Measurements from ENCODE around the gene BMP8B. TPM values are rescaled to one million over a fixed set of nuclear protein-coding genes. Genes with fewer than 3 reads are reported as not detected.

Gene BMP8B
- total and polyA plus RNA-seq, 2 donors (not counting 1 experiment from before 2014, with no cell fraction given) = 0.01 TPM; not detected in 1

- no peak for DNase-seq (ENCODE audit: low read depth in 2 of 2)
- Histone ChIP-seq H3K27me3 (ENCODE audit: control insufficient read depth, insufficient read depth, low read length) (peaks cover 32% of the 10 kb centered on the region), H3K4me2 (ENCODE audit: extremely low read depth, insufficient read depth, low read length) (no peak overlapping the region)
Measured at GRCh38 chr1:39717809-39718208, 70.9 kb downstream of the BMP8B start.

GRCh38 chr1:39713557-39713956, 75.1 kb downstream of the BMP8B start:
- Histone ChIP-seq H3K36me3 (ENCODE audit: control insufficient read depth, insufficient read depth, low read length) (no peaks in the 10 kb centered on the region), H3K4me2 (ENCODE audit: extremely low read depth, insufficient read depth, low read length) (no peak overlapping the region), H3K4me3 (replicated peaks in 1 of 4; ENCODE audit: control extremely low read depth in 1 of 4, insufficient read depth in 1 of 4, low read depth in 3 of 4, low read length in 4 of 4) (no peak overlapping the region), H2AFZ (ENCODE audit: low read length) (no peak overlapping the region), H3K79me2 (ENCODE audit: control insufficient read depth, insufficient read depth, low read length) (no peaks in the 10 kb centered on the region), H3K4me1 (ENCODE audit: control insufficient read depth, extremely low read depth, insufficient read depth, low read length) (no peaks in the 10 kb centered on the region), H3K27ac (ENCODE audit: insufficient read depth, low read length) (no peak overlapping the region), H3K9ac (ENCODE audit: insufficient read depth, low read length) (no peak overlapping the region), H4K20me1 (ENCODE audit: control insufficient read depth, extremely low read depth, insufficient read depth, low read length) (no peaks in the 10 kb centered on the region), H3K9me3 (ENCODE audit: control insufficient read depth, insufficient read depth, low read depth, low read length) (no peaks in the 10 kb centered on the region), H3K27me3 (ENCODE audit: control insufficient read depth, insufficient read depth, low read length) (peaks cover 32% of the 10 kb centered on the region)
- TF ChIP-seq EZH2 (IDR thresholded peaks at IDR 0.05; ENCODE audit: low read length, missing control alignments) (no peak), CTCF (conservative IDR thresholded peaks at IDR 0.05 in 1 of 2, IDR thresholded peaks at IDR 0.05 in 1 of 2; ENCODE audit: low read depth in 1 of 2, low read length in 2 of 2) (no peak)
- DNase-seq (ENCODE audit: low read depth in 2 of 2) = no peak

More at GRCh38 chr1:39717809-39718208, 70.9 kb downstream of the BMP8B start:
- Histone ChIP-seq H3K27ac (ENCODE audit: insufficient read depth, low read length) (no peak overlapping the region), H3K9me3 (ENCODE audit: control insufficient read depth, insufficient read depth, low read depth, low read length) (no peaks in the 10 kb centered on the region), H3K4me1 (ENCODE audit: control insufficient read depth, extremely low read depth, insufficient read depth, low read length) (no peaks in the 10 kb centered on the region), H2AFZ (ENCODE audit: low read length) (no peak overlapping the region), H3K9ac (ENCODE audit: insufficient read depth, low read length) (no peak overlapping the region), H3K79me2 (ENCODE audit: control insufficient read depth, insufficient read depth, low read length) (no peaks in the 10 kb centered on the region), H3K4me3 (replicated peaks in 1 of 4; ENCODE audit: control extremely low read depth in 1 of 4, insufficient read depth in 1 of 4, low read depth in 3 of 4, low read length in 4 of 4) (no peak overlapping the region), H4K20me1 (ENCODE audit: control insufficient read depth, extremely low read depth, insufficient read depth, low read length) (no peaks in the 10 kb centered on the region), H3K36me3 (ENCODE audit: control insufficient read depth, insufficient read depth, low read length) (no peaks in the 10 kb centered on the region)
- TF ChIP-seq EZH2 (IDR thresholded peaks at IDR 0.05; ENCODE audit: low read length, missing control alignments) (no peak), CTCF (conservative IDR thresholded peaks at IDR 0.05 in 1 of 2, IDR thresholded peaks at IDR 0.05 in 1 of 2; ENCODE audit: low read depth in 1 of 2, low read length in 2 of 2) (no peak)

DNA sequence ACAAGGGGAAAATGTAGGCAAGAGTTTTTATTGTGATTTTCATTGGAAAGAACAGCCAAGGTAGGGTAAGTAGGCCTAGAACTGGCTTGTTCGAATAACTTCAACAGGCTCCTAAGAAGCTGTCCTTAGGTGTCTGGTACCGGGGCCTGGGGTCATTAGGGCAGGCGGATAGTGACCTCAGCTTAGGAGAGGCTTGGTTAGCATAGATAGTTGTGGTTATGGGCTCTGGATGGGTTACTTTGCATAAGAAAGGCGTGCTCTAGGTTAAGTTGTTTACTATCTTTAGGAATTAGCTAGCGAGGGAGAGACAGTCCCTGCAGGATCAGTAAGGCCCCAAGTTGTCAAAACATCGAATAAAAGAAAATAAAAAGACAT, 76.7 kb downstream of the BMP8B start:
- Histone ChIP-seq H3K27ac (ENCODE audit: insufficient read depth, low read length) (no peak overlapping the region), H3K36me3 (ENCODE audit: control insufficient read depth, insufficient read depth, low read length) (no peaks in the 10 kb centered on the region)

More for the DNA sequence above, 76.7 kb downstream of the BMP8B start:
- Histone ChIP-seq H3K9ac (ENCODE audit: insufficient read depth, low read length) (no peak overlapping the region), H3K4me3 (replicated peaks in 1 of 4; ENCODE audit: control extremely low read depth in 1 of 4, insufficient read depth in 1 of 4, low read depth in 3 of 4, low read length in 4 of 4) (no peak overlapping the region), H3K27me3 (ENCODE audit: control insufficient read depth, insufficient read depth, low read length) (peaks cover 19% of the 10 kb centered on the region), H3K9me3 (ENCODE audit: control insufficient read depth, insufficient read depth, low read depth, low read length) (no peaks in the 10 kb centered on the region), H3K4me1 (ENCODE audit: control insufficient read depth, extremely low read depth, insufficient read depth, low read length) (no peaks in the 10 kb centered on the region), H3K4me2 (ENCODE audit: extremely low read depth, insufficient read depth, low read length) (no peak overlapping the region), H2AFZ (ENCODE audit: low read length) (no peak overlapping the region), H4K20me1 (ENCODE audit: control insufficient read depth, extremely low read depth, insufficient read depth, low read length) (no peaks in the 10 kb centered on the region), H3K79me2 (ENCODE audit: control insufficient read depth, insufficient read depth, low read length) (no peaks in the 10 kb centered on the region)
- DNase-seq (ENCODE audit: low read depth in 2 of 2) = no peak
- TF ChIP-seq CTCF (conservative IDR thresholded peaks at IDR 0.05 in 1 of 2, IDR thresholded peaks at IDR 0.05 in 1 of 2; ENCODE audit: low read depth in 1 of 2, low read length in 2 of 2) (no peak), EZH2 (IDR thresholded peaks at IDR 0.05; ENCODE audit: low read length, missing control alignments) (no peak)

Measured in fibroblast of lung (primary cell).